Kidney epithelial cell (primary cell): ENCODE results near the gene SCTR. TPM values are rescaled to one million over a fixed set of nuclear protein-coding genes. Genes with fewer than 3 reads are reported as not detected.

ENCODE experiments used
- DNase-seq: peaks from one replicate; pipeline ENCODE4 v3.0.0-alpha.2; 2010; ENCODE audit warnings: low read depth
- H3K27me3 ChIP-seq: 2 replicates; pipeline ENCODE4 v1.6.0; 2011; ENCODE audit warnings: low read length; ENCODE audit not compliant: control insufficient read depth, insufficient read depth
- H3K36me3 ChIP-seq: 2 replicates; pipeline ENCODE4 v1.5.1; 2011; ENCODE audit warnings: low read length; ENCODE audit not compliant: control insufficient read depth, insufficient read depth
- H3K4me3 ChIP-seq: 2 replicates; pipeline ENCODE4 v1.5.1; 2011; ENCODE audit warnings: low read depth, mild to moderate bottlenecking, control low read depth, low read length
- CTCF ChIP-seq: IDR thresholded peaks from 2 replicates; pipeline ENCODE4 v1.5.1; 2011; ENCODE audit warnings: mild to moderate bottlenecking, moderate library complexity, low read length, control low read depth, inconsistent platforms; ENCODE audit not compliant: insufficient read depth, poor library complexity, severe bottlenecking
- total RNA-seq: library from RNA; depleted of rRNA; stranded (reverse); fragments of >200 nt; gene quantifications from 2 replicates; pipeline ENCODE4 v1.2.3, GENCODE V29; 2015

Gene SCTR
- total RNA-seq, 1 donor from 2014 or later = not detected

GRCh38 chr2:119466373-119466772 is 57.9 kb downstream of the SCTR start:
- no peak for TF ChIP-seq CTCF
- H3K4me3 ChIP-seq = no peak overlapping the region
- H3K36me3 ChIP-seq = no peaks in the 10 kb centered on the region
- no peak for DNase-seq
- H3K27me3 ChIP-seq = no peaks in the 10 kb centered on the region

GRCh38 chr2:119465687-119466086 is 58.6 kb downstream of the SCTR start:
- DNase-seq = no peak
- H3K36me3 ChIP-seq = no peaks in the 10 kb centered on the region
- TF ChIP-seq CTCF = no peak
- H3K4me3 ChIP-seq = no peak overlapping the region
- H3K27me3 ChIP-seq = no peaks in the 10 kb centered on the region

- DNase-seq = no peak
- no peak for TF ChIP-seq CTCF
- no peak overlapping the region for H3K4me3 ChIP-seq
- H3K27me3 ChIP-seq = no peaks in the 10 kb centered on the region
- H3K36me3 ChIP-seq = no peaks in the 10 kb centered on the region
Observed at GRCh38 chr2:119464981-119465380, 59.3 kb downstream of the SCTR start.

GRCh38 chr2:119463990-119464389 is 60.3 kb downstream of the SCTR start:
- no peak for DNase-seq
- no peak overlapping the region for H3K4me3 ChIP-seq
- TF ChIP-seq CTCF = no peak
- H3K27me3 ChIP-seq = no peaks in the 10 kb centered on the region
- H3K36me3 ChIP-seq = no peaks in the 10 kb centered on the region

GRCh38 chr2:119463136-119463535 is 61.1 kb downstream of the SCTR start:
- no peak overlapping the region for H3K4me3 ChIP-seq
- H3K36me3 ChIP-seq = no peaks in the 10 kb centered on the region
- H3K27me3 ChIP-seq = no peaks in the 10 kb centered on the region
- no peak for TF ChIP-seq CTCF
- no peak for DNase-seq

GRCh38 chr2:119462574-119462973 is 61.7 kb downstream of the SCTR start:
- DNase-seq = no peak
- no peaks in the 10 kb centered on the region for H3K27me3 ChIP-seq
- no peaks in the 10 kb centered on the region for H3K36me3 ChIP-seq
- TF ChIP-seq CTCF = no peak
- no peak overlapping the region for H3K4me3 ChIP-seq
